Lung microvascular endothelial cell (primary cell): ENCODE data around the gene ZNF654. TPM values are rescaled to one million over a fixed set of nuclear protein-coding genes. Genes with fewer than 3 reads are reported as not detected.

Experiments used
- total RNA-seq: library from RNA; depleted of rRNA; stranded (reverse); fragments of >200 nt; gene quantifications from 2 replicates; pipeline ENCODE4 v1.2.1, GENCODE V29; 2014

ZNF654 gene
- total RNA-seq, 1 donor from 2014 or later = 11.9 TPM

Other genes starting within 250 kb of the ZNF654 start
- 27.7 and 53.0 TPM in 2 replicates for gene CGGBP1, start 250 bp upstream of the ZNF654 start, total RNA-seq
- gene C3orf38, start 90.7 kb downstream of the ZNF654 start, total RNA-seq = 13.5 and 16.9 TPM in 2 replicates